KOPT-K1 (cell line): ENCODE results near the gene RERE.

Source experiments
- H3K27ac ChIP-seq: fragments of 200-600 bp; sonication (generic); 2 replicates; pipeline ENCODE4 v1.5.1; 2016; ENCODE audit warnings: antibody characterized with exemption, mild to moderate bottlenecking, low read depth, low read length; ENCODE audit not compliant: poor library complexity, severe bottlenecking
- H3K36me3 ChIP-seq: fragments of 200-600 bp; sonication (generic); 2 replicates; pipeline ENCODE4 v1.5.1; 2017; ENCODE audit warnings: antibody characterized with exemption, mild to moderate bottlenecking, low read length, moderate library complexity; ENCODE audit not compliant: insufficient read depth
- H3K9me3 ChIP-seq: fragments of 200-600 bp; sonication (generic); 2 replicates; pipeline ENCODE4 v1.5.1; 2017; ENCODE audit warnings: antibody characterized with exemption, low read length, mild to moderate bottlenecking; ENCODE audit not compliant: insufficient read depth, poor library complexity, severe bottlenecking

RERE gene

GRCh38 chr1:8551057-8551456 lies 266.4 kb downstream of the RERE start:
- H3K9me3 ChIP-seq = no peaks in the 10 kb centered on the region
- H3K27ac ChIP-seq = no peak overlapping the region
- H3K36me3 ChIP-seq = no peaks in the 10 kb centered on the region

DNA sequence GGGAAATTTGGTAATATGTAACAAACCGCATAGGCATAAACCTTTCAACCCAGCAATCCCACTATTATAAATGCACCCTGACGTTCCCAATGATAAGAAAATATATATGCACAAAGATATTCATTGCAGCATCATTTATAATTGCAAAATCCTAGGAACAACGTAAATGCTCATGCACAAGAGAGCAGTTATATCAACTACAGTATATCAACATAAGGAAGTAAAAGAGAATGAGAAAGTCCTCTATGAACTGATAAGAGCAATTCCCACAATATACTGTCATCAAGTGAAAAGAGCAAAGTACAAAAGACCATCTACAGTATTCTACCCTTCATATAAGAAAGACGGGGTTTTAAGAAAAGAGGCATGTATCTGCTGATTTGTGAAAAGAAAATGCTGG lies 269.6 kb downstream of the RERE start:
- no peak overlapping the region for H3K27ac ChIP-seq
- peaks cover 4% of the 10 kb centered on the region; the same call in 1 of the 2 replicates for H3K36me3 ChIP-seq
- H3K9me3 ChIP-seq = peaks cover 4% of the 10 kb centered on the region

- peaks cover 4% of the 10 kb centered on the region for H3K9me3 ChIP-seq
- peaks cover 4% of the 10 kb centered on the region; the same call in 1 of the 2 replicates for H3K36me3 ChIP-seq
- H3K27ac ChIP-seq = no peak overlapping the region
These were observed 272.4 kb downstream of the RERE start for GRCh38 chr1:8545078-8545477.

DNA sequence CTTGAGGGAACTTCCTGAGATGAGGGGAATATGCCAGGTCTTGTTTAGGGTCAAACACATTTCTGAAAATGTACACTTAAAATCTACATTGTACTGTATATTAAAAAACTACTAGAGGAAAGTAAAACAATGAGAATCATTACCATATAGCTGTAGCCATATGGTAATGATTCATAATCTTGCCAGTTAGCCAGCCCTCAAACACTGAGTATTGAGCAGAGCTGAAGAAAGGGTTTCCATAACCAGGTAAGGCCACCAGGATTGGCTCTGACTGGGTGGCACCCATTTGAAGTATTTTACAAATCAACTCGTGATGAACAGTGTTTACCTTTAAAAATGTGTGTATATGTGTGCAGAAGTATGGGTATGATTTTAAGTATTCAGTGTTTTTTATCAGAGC lies 272.8 kb downstream of the RERE start:
- no peak overlapping the region for H3K27ac ChIP-seq
- peaks cover 4% of the 10 kb centered on the region for H3K9me3 ChIP-seq
- peaks cover 4% of the 10 kb centered on the region; the same call in 1 of the 2 replicates for H3K36me3 ChIP-seq

DNA sequence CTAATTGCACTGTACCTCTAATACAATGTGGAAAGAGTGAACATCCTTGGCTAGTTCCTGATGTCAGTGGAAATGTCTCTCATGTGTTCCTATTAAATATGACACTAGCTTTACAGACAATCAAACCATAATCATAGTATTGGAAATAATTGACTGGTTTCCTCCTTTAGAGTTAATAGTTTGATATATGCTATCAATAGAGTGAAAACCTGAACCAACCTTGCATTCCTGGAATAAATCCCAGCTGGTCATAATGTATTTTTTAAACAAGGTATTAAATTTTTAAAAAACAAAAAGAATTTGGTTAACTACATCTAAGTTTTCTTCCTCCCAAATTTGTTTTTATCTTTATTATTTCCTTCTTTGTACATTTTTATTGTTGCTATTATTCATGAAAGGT lies 273.5 kb downstream of the RERE start:
- Histone ChIP-seq H3K9me3 (peaks cover 4% of the 10 kb centered on the region), H3K36me3 (peaks cover 4% of the 10 kb centered on the region; the same call in 1 of the 2 replicates), H3K27ac (no peak overlapping the region)

DNA sequence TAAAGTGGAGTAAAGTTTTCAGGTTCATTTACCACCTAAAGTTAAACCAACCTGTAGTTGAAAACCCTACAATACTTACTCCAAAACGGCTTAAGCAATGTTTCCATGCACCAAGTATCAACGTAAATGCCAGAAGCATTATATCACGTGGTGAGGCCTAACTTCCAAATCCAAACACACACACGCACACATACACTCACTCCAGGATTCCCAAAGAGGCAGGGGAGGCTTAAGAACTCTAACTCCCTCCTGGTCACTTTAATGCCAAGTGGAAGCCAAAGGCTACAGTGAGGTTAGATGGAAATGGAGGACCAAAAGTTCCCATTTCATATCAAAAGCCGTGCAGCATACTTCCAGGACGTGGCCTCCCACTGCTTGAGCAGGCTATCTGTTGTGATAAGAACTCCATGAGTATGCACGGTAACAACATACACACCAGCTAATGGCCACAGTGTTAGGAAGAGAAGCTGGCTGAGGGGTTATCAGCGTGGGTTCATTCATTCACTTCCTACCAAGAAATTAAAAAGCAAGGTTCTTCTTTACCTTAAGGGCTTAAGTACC lies 275.4 kb downstream of the RERE start:
- Histone ChIP-seq H3K27ac (no peak overlapping the region), H3K9me3 (peaks cover 4% of the 10 kb centered on the region), H3K36me3 (peaks cover 4% of the 10 kb centered on the region; the same call in 1 of the 2 replicates)

DNA sequence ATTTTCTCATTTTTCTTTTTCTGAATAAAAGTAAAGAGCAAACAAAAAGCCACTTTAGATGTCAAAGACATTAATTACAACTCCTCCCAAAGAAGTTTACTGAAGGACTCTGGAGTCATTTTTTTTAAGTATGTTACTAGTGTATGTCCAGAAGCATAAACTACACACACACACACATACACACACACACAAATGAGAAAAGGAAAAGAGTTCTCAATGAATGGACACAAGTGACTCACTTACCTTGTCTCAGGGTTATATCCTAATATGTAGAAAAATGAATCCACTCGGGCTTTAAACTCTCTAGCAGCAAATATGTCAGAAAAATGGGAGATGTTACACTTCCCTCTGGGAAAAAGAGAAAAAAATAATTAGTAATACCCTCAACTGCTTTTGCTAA lies 276.5 kb downstream of the RERE start:
- Histone ChIP-seq H3K27ac (no peak overlapping the region), H3K9me3 (peaks cover 4% of the 10 kb centered on the region), H3K36me3 (peaks cover 4% of the 10 kb centered on the region; the same call in 1 of the 2 replicates)

- peaks cover 4% of the 10 kb centered on the region for H3K9me3 ChIP-seq
- peaks cover 4% of the 10 kb centered on the region; the same call in 1 of the 2 replicates for H3K36me3 ChIP-seq
- no peak overlapping the region for H3K27ac ChIP-seq
These were observed 277.0 kb downstream of the RERE start for GRCh38 chr1:8540261-8540941.

GRCh38 chr1:8539683-8540082 lies 277.8 kb downstream of the RERE start:
- Histone ChIP-seq H3K27ac (no peak overlapping the region), H3K36me3 (peaks cover 2% of the 10 kb centered on the region; the same call in 1 of the 2 replicates), H3K9me3 (peaks cover 4% of the 10 kb centered on the region)

- no peaks in the 10 kb centered on the region for H3K9me3 ChIP-seq
- no peaks in the 10 kb centered on the region for H3K36me3 ChIP-seq
- no peak overlapping the region for H3K27ac ChIP-seq
These were observed 278.9 kb downstream of the RERE start for GRCh38 chr1:8538502-8538901.

- H3K36me3 ChIP-seq = no peaks in the 10 kb centered on the region
- H3K9me3 ChIP-seq = no peaks in the 10 kb centered on the region
- no peak overlapping the region for H3K27ac ChIP-seq
These were observed 279.4 kb downstream of the RERE start for GRCh38 chr1:8537991-8538390.

GRCh38 chr1:8536515-8536914 lies 280.9 kb downstream of the RERE start:
- H3K27ac ChIP-seq = no peak overlapping the region
- H3K9me3 ChIP-seq = no peaks in the 10 kb centered on the region
- no peaks in the 10 kb centered on the region for H3K36me3 ChIP-seq

DNA sequence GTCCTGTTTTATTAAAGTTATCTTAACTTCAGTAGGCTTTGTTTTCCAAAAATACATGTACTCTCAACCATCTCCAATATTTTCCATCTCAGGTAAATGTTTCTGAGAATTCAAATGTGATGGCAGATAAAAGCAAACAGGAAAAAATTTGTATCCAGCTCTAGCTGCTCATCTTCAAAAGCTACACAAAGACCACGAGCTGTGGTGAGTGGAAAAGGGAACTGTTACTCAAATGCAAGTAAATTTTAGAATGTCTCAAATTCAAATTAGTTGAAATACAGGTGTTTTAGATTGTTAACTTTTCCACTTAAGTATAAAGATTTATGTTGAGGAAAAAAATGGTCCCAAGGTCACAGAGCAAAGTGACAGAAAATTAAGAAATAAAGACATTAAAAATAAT lies 283.5 kb downstream of the RERE start:
- no peaks in the 10 kb centered on the region for H3K36me3 ChIP-seq
- no peaks in the 10 kb centered on the region for H3K9me3 ChIP-seq
- H3K27ac ChIP-seq = no peak overlapping the region

- no peak overlapping the region for H3K27ac ChIP-seq
- H3K9me3 ChIP-seq = no peaks in the 10 kb centered on the region
- no peaks in the 10 kb centered on the region for H3K36me3 ChIP-seq
These were observed 284.3 kb downstream of the RERE start for GRCh38 chr1:8533124-8533523.

- H3K36me3 ChIP-seq = no peaks in the 10 kb centered on the region
- H3K27ac ChIP-seq = no peak overlapping the region
- H3K9me3 ChIP-seq = no peaks in the 10 kb centered on the region
These were observed 287.5 kb downstream of the RERE start for GRCh38 chr1:8529901-8530300.

DNA sequence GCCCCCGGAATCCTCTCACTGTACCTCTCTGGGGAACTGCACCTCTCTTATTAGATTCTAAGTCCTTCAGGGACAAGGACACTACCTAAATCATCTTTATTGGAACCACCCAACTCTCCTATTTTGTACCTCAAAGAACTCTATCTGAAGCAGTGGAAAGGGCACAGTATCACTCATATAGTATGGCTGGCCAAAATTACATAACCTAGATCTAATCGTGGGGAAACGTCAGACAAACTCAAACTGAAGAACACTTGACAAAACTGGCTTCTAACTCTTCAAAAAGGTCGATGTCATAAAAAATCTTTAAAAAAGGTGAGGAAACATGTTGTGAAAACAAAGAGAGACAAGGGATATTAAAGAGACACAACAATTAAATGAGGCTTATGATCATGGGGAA lies 289.5 kb downstream of the RERE start:
- Histone ChIP-seq H3K9me3 (no peaks in the 10 kb centered on the region), H3K27ac (no peak overlapping the region), H3K36me3 (no peaks in the 10 kb centered on the region)
